Left lung (tissue), 10 donors: ENCODE data around the gene GSX2. TPM values are rescaled to one million over a fixed set of nuclear protein-coding genes. Genes with fewer than 3 reads are reported as not detected.
"Not testable (repeated sequence)": the region's sequence is repeated elsewhere in the genome, so short reads cannot be mapped to it uniquely, and the experiment has no call there.

ENCODE experiments used
- ATAC-seq: fragments of 200-7000 bp; cut with Tn5 transposase; one replicate; pipeline ENCODE4 v1.9.1; 2020; ENCODE audit warnings: moderate library complexity
- DNase-seq, 4 donors: peaks; one replicate each; pipeline ENCODE4 v3.0.0-alpha.2; 2013 to 2020
- H3K27ac ChIP-seq, 2 donors: fragments of 200-600 bp; sonication (generic) in 1 of 2; one replicate each; pipeline versions ENCODE4 v1.5.0 to v1.8.0; 2020 to 2021
- H3K27me3 ChIP-seq, 2 donors: fragments of 200-600 bp; sonication (generic) in 1 of 2; one replicate each; pipeline versions ENCODE4 v1.5.0 to v1.8.0; 2020 to 2021
- H3K36me3 ChIP-seq, 2 donors: fragments of 200-600 bp; sonication (generic) in 1 of 2; one replicate each; pipeline versions ENCODE4 v1.5.0 to v1.8.0; 2020 to 2021
- H3K4me1 ChIP-seq, 2 donors: fragments of 200-600 bp; one replicate each; pipeline ENCODE4 v1.8.0; 2021
- H3K4me3 ChIP-seq, 2 donors: fragments of 200-600 bp; sonication (generic) in 1 of 2; one replicate each; pipeline versions ENCODE4 v1.5.0 to v1.8.0; 2020 to 2021; ENCODE audit warnings: mild to moderate bottlenecking in 1 of 2
- H3K9me3 ChIP-seq, 2 donors: fragments of 200-600 bp; sonication (generic) in 1 of 2; one replicate each; pipeline versions ENCODE4 v1.5.0 to v1.8.0; 2020 to 2021
- intact Hi-C, 2 donors: fragments of 100-400 bp; cut with DNase I; formaldehyde crosslinking; loops; one replicate each; pipeline versions ENCODE4 v1.11.2 to v1.14.2; 2022
- polyA plus RNA-seq, 6 donors: library from polyadenylated mRNA; unstranded; fragments of 120-200 nt; gene quantifications; one replicate each; pipeline ENCODE4 v1.2.1, GENCODE V29; 2013; ENCODE audit not compliant: insufficient read length in 6 of 6
- total RNA-seq, 2 donors: library from RNA; stranded (reverse); fragmentation: NEBNext Ultra II Directional; extraction: Animal tissue kit (Norgen Biotek cat#: 25700); gene quantifications; one replicate each; pipeline ENCODE4 v1.2.1, GENCODE V29; 2021
- TF ChIP-seq, protein P1 (sequence below), 2 donors: fragments of 200-600 bp; sonication (generic) in 1 of 2; IDR thresholded peaks; one replicate each; pipeline versions ENCODE4 v1.5.0 to v1.8.0; 2021; ENCODE audit warnings: antibody characterized with exemption in 2 of 2
- donor health status: DM: no; HTN: yes; CAD: no.
- donor health status: DM: no; HTN: no; CAD: no.

The GSX2 gene
- total and polyA plus RNA-seq, 8 donors = not detected

DNA sequence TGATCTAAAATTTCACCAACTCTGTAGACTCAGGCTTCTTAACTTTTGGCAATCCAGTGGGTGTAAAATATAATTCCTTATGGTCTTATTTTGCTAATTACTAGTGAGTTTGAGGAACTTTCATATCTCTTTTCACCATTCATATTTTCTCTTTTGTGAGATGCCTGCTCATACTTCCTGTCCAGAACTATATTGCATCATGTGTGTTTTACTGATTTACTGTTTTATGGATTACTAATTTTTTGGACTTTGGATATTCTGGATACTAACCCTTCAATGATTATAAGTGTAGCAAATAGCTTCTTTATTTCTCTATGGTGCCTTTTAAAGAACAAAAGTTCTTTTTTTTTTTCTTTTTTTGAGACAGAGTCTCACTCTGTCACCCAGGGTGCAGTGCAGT is 20.6 kb downstream of the GSX2 start:
- Histone ChIP-seq H3K4me3 (no peak overlapping the region), H3K27me3 (peaks cover 0 to 6% of the 10 kb centered on the region in 2 donors), H3K9me3 (no peaks in the 10 kb centered on the region), H3K36me3 (no peaks in the 10 kb centered on the region), H3K27ac (no peak overlapping the region), H3K4me1 (no peaks in the 10 kb centered on the region)
- DNase-seq (no peak), ATAC-seq (no peak)
- TF ChIP-seq, protein P1, sequence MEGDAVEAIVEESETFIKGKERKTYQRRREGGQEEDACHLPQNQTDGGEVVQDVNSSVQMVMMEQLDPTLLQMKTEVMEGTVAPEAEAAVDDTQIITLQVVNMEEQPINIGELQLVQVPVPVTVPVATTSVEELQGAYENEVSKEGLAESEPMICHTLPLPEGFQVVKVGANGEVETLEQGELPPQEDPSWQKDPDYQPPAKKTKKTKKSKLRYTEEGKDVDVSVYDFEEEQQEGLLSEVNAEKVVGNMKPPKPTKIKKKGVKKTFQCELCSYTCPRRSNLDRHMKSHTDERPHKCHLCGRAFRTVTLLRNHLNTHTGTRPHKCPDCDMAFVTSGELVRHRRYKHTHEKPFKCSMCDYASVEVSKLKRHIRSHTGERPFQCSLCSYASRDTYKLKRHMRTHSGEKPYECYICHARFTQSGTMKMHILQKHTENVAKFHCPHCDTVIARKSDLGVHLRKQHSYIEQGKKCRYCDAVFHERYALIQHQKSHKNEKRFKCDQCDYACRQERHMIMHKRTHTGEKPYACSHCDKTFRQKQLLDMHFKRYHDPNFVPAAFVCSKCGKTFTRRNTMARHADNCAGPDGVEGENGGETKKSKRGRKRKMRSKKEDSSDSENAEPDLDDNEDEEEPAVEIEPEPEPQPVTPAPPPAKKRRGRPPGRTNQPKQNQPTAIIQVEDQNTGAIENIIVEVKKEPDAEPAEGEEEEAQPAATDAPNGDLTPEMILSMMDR (IDR thresholded peaks at IDR 0.05) = no peak
- intact Hi-C loops = no loop called here

DNA sequence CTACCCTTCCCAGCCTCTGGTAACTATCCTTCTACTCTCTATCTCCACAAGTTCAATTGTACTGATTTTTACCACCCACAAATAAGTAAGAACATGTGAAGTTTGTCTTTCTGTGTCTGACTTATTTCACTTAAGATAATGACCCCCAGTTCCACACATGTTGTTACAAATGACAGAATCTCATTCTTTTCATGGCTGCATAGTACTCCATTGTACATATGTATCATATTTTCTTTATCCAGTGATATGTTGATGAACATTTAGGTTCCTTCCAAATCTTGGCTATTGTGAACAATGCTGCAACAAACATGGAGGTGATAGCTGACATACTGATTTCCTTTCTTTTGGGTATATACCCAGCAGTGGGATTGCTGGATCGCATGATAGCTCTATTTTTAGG is 27.7 kb downstream of the GSX2 start:
- H3K36me3 ChIP-seq = no peaks in the 10 kb centered on the region
- H3K4me1 ChIP-seq = no peaks in the 10 kb centered on the region
- ATAC-seq = no peak
- peaks cover 0 to 6% of the 10 kb centered on the region in 2 donors for H3K27me3 ChIP-seq
- DNase-seq = no peak
- no peak overlapping the region for H3K4me3 ChIP-seq
- intact Hi-C loops = no loop called here
- H3K9me3 ChIP-seq = peaks cover 0 to 22% of the 10 kb centered on the region in 2 donors
- no peak overlapping the region for H3K27ac ChIP-seq
- TF ChIP-seq, protein P1 (IDR thresholded peaks at IDR 0.05) = no peak

DNA sequence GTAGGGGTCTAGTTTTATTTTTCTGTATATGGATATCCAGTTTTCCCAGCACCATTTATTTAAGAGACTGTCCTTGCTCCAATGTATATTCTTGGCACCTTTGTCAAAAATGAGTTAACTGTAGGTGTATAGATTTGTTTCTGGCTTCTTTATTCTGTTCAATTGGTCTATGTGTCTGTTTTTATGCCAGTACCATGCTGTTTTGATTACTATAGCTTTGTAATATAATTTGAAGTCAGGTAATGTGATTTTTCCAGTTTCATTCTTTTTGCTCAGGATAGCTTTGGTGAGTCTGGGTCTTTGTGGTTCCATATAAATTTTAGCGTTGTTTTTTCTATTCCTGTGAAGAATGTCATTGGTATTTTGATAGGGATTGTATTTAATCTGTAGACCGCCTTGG is 28.7 kb downstream of the GSX2 start:
- DNase-seq, H3K27ac ChIP-seq, intact Hi-C loops: not testable (repeated sequence)

DNA sequence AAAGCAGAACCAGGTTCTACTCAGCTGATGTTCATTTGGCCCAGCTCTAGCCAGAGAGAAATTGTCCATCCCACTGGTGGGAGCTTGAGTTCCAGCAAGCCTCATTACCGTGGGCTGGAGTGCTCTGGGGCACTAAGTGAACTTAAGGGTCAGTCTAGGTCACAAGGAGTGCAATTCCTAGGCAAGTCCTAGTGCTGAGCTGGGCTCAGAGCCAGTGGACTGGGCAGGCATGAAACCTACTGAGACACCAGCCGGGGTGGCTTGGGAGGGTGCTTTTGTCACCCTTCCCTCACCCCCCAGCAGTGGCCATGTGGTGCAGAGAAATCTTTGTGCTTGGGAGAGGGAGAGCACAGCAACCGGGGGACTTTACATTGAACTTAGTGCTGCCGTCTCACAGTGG is 39.4 kb downstream of the GSX2 start:
- Histone ChIP-seq H3K27ac (no peak overlapping the region), H3K4me1 (no peaks in the 10 kb centered on the region), H3K36me3 (no peaks in the 10 kb centered on the region), H3K4me3 (no peak overlapping the region), H3K27me3 (no peaks in the 10 kb centered on the region), H3K9me3 (no peaks in the 10 kb centered on the region)
- TF ChIP-seq, protein P1 (IDR thresholded peaks at IDR 0.05) = no peak
- intact Hi-C loops = no loop called here
- ATAC-seq (no peak), DNase-seq (no peak)

More for the DNA sequence above, 28.7 kb downstream of the GSX2 start:
- not testable (repeated sequence) for H3K4me3 ChIP-seq, H3K36me3 ChIP-seq, ATAC-seq, H3K27me3 ChIP-seq, H3K4me1 ChIP-seq
- peaks cover 0 to 24% of the 10 kb centered on the region in 2 donors for H3K9me3 ChIP-seq

DNA sequence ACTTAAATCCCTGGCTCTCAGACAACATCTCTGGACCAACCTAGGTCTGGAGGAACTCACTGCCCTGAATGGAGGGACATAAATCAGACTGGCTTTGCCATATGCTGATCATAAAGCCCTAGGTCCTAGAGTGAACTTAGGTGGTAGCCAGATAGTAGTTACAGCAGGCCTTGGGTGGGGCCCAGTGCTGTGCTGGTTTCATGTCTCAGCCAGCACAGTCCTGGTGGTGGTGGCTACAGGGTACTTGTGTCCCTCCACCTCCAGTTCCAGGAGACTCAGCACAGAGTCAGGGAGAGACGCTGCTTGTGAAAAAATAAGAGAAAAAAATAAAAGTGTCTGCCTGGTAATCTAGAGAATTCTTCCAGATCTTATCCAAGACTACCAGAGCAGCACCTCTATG is 40.3 kb downstream of the GSX2 start:
- intact Hi-C loops = no loop called here
- Histone ChIP-seq H3K27me3 (no peaks in the 10 kb centered on the region), H3K27ac (no peak overlapping the region), H3K4me1 (no peaks in the 10 kb centered on the region), H3K4me3 (no peak overlapping the region), H3K36me3 (no peaks in the 10 kb centered on the region), H3K9me3 (no peaks in the 10 kb centered on the region)
- ATAC-seq (no peak), DNase-seq (no peak)
- TF ChIP-seq, protein P1 (IDR thresholded peaks at IDR 0.05) = no peak

DNA sequence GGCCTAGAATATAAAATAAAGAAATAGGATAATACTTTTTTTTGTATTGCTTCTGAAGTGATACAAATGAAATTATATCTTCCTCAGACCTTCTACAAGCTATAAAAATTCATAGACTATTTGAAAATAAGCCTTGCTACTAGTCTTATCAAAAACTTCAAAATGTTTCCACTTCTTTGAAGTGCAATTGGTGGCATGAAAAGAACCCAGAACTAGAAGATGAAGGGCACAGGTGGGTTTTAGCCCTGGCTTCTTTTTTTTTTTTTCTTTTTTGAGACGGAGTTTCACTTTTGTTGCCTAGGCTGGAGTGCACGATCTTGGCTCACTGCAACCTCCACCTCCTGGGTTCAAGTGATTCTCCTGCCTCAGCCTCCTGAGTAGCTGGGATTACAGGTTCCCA is 44.2 kb downstream of the GSX2 start:
- TF ChIP-seq, protein P1 (IDR thresholded peaks at IDR 0.05) = no peak
- H3K9me3 ChIP-seq = peaks cover 0 to 2% of the 10 kb centered on the region in 2 donors
- H3K27ac ChIP-seq = no peak overlapping the region
- H3K4me3 ChIP-seq = no peak overlapping the region
- DNase-seq = no peak
- peaks cover 0 to 4% of the 10 kb centered on the region in 2 donors for H3K27me3 ChIP-seq
- no peak for ATAC-seq
- no peaks in the 10 kb centered on the region for H3K36me3 ChIP-seq
- intact Hi-C loops = no loop called here
- H3K4me1 ChIP-seq = no peaks in the 10 kb centered on the region
